GM12878 (cell line): ENCODE data around the gene GLS. TPM values are rescaled to one million over a fixed set of nuclear protein-coding genes. Genes with fewer than 3 reads are reported as not detected.

Source experiments
- CBX5 ChIP-seq: sonication (generic); IDR thresholded peaks from 2 replicates; pipeline ENCODE4 v1.6.1; 2016; ENCODE audit warnings: low read depth, moderate library complexity, mild to moderate bottlenecking, inconsistent platforms
- CREB1 ChIP-seq: IDR thresholded peaks from 2 replicates; pipeline ENCODE4 v1.6.1; 2012; ENCODE audit warnings: low read depth, mild to moderate bottlenecking, inconsistent platforms
- CREM ChIP-seq: IDR thresholded peaks from 2 replicates; pipeline ENCODE4 v1.6.1; 2014; ENCODE audit warnings: antibody characterized with exemption, low read depth
- GABPA ChIP-seq: IDR thresholded peaks from 2 replicates; pipeline ENCODE4 v1.6.1; 2014; ENCODE audit warnings: antibody characterized with exemption, low read depth, mild to moderate bottlenecking, inconsistent platforms
- HDGF ChIP-seq: fragments of 450-650 bp; IDR thresholded peaks from 2 replicates; pipeline ENCODE4 v1.6.1; 2016; ENCODE audit warnings: antibody characterized with exemption
- IKZF2 ChIP-seq, 2 experiments: fragments of 450-650 bp; IDR thresholded peaks; 2 replicates each; pipeline ENCODE4 v1.6.1; 2017; ENCODE audit warnings: mild to moderate bottlenecking in 2 of 2, moderate library complexity in 2 of 2
- IRF4 ChIP-seq: IDR thresholded peaks from 2 replicates; pipeline ENCODE4 v1.6.1; 2011; ENCODE audit warnings: low read depth, low read length
- JUNB ChIP-seq: IDR thresholded peaks from 2 replicates; pipeline ENCODE4 v1.6.1; 2016; ENCODE audit warnings: antibody characterized with exemption, mild to moderate bottlenecking
- MTA2 ChIP-seq: fragments of 450-650 bp; IDR thresholded peaks from 2 replicates; pipeline ENCODE4 v1.6.1; 2016; ENCODE audit warnings: low read depth, mild to moderate bottlenecking, moderate library complexity
- MXI1 ChIP-seq: fragments of 150-350 bp; IDR thresholded peaks from 2 replicates; pipeline ENCODE4 v1.6.1; 2011; ENCODE audit warnings: low read depth, mild to moderate bottlenecking, inconsistent platforms, low read length, improper control_type of control experiment
- MYC ChIP-seq: IDR thresholded peaks from 2 replicates; pipeline ENCODE4 v1.6.1; 2011; ENCODE audit warnings: mild to moderate bottlenecking, low read length, moderate library complexity, inconsistent platforms; ENCODE audit not compliant: insufficient read depth, insufficient replicate concordance, insufficient read length, severe bottlenecking
- POLR2AphosphoS2 ChIP-seq: IDR thresholded peaks from 2 replicates; pipeline ENCODE4 v1.6.1; 2011; ENCODE audit warnings: low read depth, mild to moderate bottlenecking, low read length, improper control_type of control experiment, moderate library complexity
- SPI1 ChIP-seq: IDR thresholded peaks from 2 replicates; pipeline ENCODE4 v1.6.1; 2011; ENCODE audit warnings: low read depth, mild to moderate bottlenecking, low read length, moderate library complexity, borderline replicate concordance; ENCODE audit not compliant: insufficient read depth
- STAT3 ChIP-seq: IDR thresholded peaks from 2 replicates; pipeline ENCODE4 v1.6.1; 2011; ENCODE audit warnings: low read depth, low read length, improper control_type of control experiment
- SUZ12 ChIP-seq: fragments of 200-600 bp; sonication (generic); IDR thresholded peaks from one replicate; pipeline ENCODE4 v1.6.1; 2018; ENCODE audit warnings: antibody characterized with exemption, mild to moderate bottlenecking; ENCODE audit not compliant: unreplicated experiment
- TCF12 ChIP-seq: IDR thresholded peaks from 2 replicates; pipeline ENCODE4 v1.6.1; 2011; ENCODE audit warnings: low read depth, mild to moderate bottlenecking, low read length
- ZNF274 ChIP-seq: IDR thresholded peaks from one replicate; pipeline ENCODE4 v1.8.0; 2011; ENCODE audit not compliant: insufficient read length, insufficient read depth
- ZSCAN29 ChIP-seq: fragments of 450-650 bp; IDR thresholded peaks from 2 replicates; pipeline ENCODE4 v1.6.1; 2017; ENCODE audit warnings: mild to moderate bottlenecking, moderate library complexity
- polyA plus RNA-seq, 11 experiments: library from polyadenylated mRNA; depleted of rRNA in 4 of 11; unstranded in 6 of 11; stranded (reverse) in 5 of 11; fragments of >200 nt; fragmentation: Nextera tagmentation in 4 of 11; fragmentation: Illumina TruSeq in 1 of 11; extraction: Ambion mirVana in 4 of 11; extraction: Trizol in 1 of 11; gene quantifications; 1 replicate in 1 of 11; 2 replicates in 10 of 11; pipeline versions ENCODE4 v1.2.1 to v1.2.3, GENCODE V29; 2011 to 2016; ENCODE audit warnings: inconsistent platforms in 2 of 11, missing spikeins in 2 of 11, low read depth in 1 of 11
- total RNA-seq, 4 experiments: library from RNA; depleted of rRNA in 3 of 4; stranded (reverse); fragments of >200 nt in 3 of 4; fragmentation: Illumina TruSeq in 1 of 4; extraction: Trizol in 1 of 4; gene quantifications; 2 replicates each; pipeline versions ENCODE4 v1.2.1 to v1.2.3, GENCODE V29; 2013 to 2021
- TF ChIP-seq, protein P1 (sequence below): IDR thresholded peaks from 2 replicates; pipeline ENCODE4 v1.6.1; 2011; ENCODE audit warnings: mild to moderate bottlenecking, low read depth, low read length, moderate library complexity; ENCODE audit not compliant: insufficient replicate concordance
- TF ChIP-seq, protein P2 (sequence below): fragments of 450-650 bp; conservative IDR thresholded peaks from 2 replicates; pipeline ENCODE4 v1.6.1; 2017; ENCODE audit warnings: mild to moderate bottlenecking, moderate library complexity
- TF ChIP-seq, protein P3 (sequence below): IDR thresholded peaks from 2 replicates; pipeline ENCODE4 v1.6.1; 2012; ENCODE audit warnings: low read depth, low read length, improper control_type of control experiment
- TF ChIP-seq, protein P4 (sequence below): IDR thresholded peaks from 2 replicates; pipeline ENCODE4 v1.6.1; 2012; ENCODE audit warnings: low read depth, low read length, improper control_type of control experiment
- TF ChIP-seq, protein P5 (sequence below): fragments of 450-650 bp; IDR thresholded peaks from 2 replicates; pipeline ENCODE4 v1.6.1; 2018; ENCODE audit warnings: borderline replicate concordance, mild to moderate bottlenecking; ENCODE audit not compliant: partially characterized antibody

GLS gene
- total and polyA plus RNA-seq, 10 of the 15 experiments (the other 5 are each of a cell fraction or from before 2014, with no cell fraction given): 15.7 to 145 (median 70.8) TPM

DNA sequence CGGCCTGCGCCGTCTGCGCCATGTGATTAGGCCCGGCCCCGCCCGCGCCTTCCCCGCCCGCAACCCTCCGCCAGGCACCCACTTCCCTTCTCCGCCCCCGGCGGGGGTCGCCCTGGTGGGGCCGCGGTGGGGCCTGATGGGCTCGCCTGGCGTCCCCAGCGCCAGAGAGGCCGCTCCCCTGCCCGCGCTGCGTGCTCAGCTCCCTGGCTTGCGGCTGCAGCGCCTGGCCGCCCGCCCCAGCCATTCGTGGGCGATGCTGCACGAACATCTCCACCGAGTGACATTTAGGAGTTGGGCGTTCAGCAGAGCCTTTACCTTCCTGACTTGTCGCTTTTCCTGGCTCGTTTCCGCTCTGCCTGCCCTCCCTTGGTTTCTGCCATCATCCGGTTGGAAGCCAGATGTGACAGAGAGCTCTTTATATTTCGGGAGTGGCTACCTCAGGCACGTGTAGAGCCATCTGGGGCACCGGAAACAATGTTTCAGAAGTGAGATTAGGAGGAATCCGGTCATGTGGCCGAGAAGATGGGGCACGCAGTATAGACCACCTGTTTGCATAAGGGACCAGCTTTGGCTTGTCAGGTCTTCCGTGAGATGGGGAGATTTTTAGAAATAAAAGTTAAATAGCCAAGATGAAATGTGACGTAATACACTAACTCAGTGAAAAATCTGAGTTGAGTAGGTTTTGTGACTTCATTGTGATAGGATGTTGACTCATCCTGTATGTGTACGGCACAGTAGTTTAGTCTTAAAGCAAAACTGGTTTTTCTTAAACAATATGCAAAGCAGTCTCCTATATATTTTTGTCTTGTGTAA is 1.2 kb downstream of the GLS start (continued):
- TF ChIP-seq, protein P1, sequence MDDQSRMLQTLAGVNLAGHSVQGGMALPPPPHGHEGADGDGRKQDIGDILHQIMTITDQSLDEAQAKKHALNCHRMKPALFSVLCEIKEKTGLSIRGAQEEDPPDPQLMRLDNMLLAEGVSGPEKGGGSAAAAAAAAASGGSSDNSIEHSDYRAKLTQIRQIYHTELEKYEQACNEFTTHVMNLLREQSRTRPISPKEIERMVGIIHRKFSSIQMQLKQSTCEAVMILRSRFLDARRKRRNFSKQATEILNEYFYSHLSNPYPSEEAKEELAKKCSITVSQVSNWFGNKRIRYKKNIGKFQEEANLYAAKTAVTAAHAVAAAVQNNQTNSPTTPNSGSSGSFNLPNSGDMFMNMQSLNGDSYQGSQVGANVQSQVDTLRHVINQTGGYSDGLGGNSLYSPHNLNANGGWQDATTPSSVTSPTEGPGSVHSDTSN: peak; percentile 14
- TF ChIP-seq STAT3: 0 out of 2 replicates have a peak, but pooled peaks have one; percentile 12
- TF ChIP-seq MTA2: peak; percentile 48; the same call in 1 of the 2 replicates
- TF ChIP-seq HDGF: no peak
- TF ChIP-seq GABPA: peak; percentile 66
- TF ChIP-seq IRF4: peak; percentile 55
- TF ChIP-seq ZSCAN29: no peak
- TF ChIP-seq SUZ12: no peak
- no peak for TF ChIP-seq ZNF274
- peak; percentile 75; the same call in 1 of the 2 replicates for TF ChIP-seq POLR2AphosphoS2
- peak; percentile 91 for TF ChIP-seq CREM
- peak; percentile 73 to 76 for TF ChIP-seq IKZF2 (IDR thresholded peaks at IDR 0.05)
- TF ChIP-seq TCF12: peak; percentile 76
- TF ChIP-seq, protein P2, sequence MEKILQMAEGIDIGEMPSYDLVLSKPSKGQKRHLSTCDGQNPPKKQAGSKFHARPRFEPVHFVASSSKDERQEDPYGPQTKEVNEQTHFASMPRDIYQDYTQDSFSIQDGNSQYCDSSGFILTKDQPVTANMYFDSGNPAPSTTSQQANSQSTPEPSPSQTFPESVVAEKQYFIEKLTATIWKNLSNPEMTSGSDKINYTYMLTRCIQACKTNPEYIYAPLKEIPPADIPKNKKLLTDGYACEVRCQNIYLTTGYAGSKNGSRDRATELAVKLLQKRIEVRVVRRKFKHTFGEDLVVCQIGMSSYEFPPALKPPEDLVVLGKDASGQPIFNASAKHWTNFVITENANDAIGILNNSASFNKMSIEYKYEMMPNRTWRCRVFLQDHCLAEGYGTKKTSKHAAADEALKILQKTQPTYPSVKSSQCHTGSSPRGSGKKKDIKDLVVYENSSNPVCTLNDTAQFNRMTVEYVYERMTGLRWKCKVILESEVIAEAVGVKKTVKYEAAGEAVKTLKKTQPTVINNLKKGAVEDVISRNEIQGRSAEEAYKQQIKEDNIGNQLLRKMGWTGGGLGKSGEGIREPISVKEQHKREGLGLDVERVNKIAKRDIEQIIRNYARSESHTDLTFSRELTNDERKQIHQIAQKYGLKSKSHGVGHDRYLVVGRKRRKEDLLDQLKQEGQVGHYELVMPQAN: peak; percentile 77; the same call in 1 of the 2 replicates
- peak; percentile 43; the same call in 1 of the 2 replicates for TF ChIP-seq SPI1
- TF ChIP-seq, protein P3, sequence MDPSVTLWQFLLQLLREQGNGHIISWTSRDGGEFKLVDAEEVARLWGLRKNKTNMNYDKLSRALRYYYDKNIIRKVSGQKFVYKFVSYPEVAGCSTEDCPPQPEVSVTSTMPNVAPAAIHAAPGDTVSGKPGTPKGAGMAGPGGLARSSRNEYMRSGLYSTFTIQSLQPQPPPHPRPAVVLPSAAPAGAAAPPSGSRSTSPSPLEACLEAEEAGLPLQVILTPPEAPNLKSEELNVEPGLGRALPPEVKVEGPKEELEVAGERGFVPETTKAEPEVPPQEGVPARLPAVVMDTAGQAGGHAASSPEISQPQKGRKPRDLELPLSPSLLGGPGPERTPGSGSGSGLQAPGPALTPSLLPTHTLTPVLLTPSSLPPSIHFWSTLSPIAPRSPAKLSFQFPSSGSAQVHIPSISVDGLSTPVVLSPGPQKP: no peak
- peak; percentile 91 for TF ChIP-seq CREB1
- TF ChIP-seq, protein P4, sequence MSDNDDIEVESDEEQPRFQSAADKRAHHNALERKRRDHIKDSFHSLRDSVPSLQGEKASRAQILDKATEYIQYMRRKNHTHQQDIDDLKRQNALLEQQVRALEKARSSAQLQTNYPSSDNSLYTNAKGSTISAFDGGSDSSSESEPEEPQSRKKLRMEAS: peak; percentile 29
- TF ChIP-seq JUNB: peak; percentile 66; the same call in 1 of the 2 replicates
- TF ChIP-seq CBX5: 0 out of 2 replicates have a peak, but pooled peaks have one; percentile 50
- TF ChIP-seq MXI1: peak; percentile 38
- TF ChIP-seq MYC: peak; percentile 22
- TF ChIP-seq, protein P5, sequence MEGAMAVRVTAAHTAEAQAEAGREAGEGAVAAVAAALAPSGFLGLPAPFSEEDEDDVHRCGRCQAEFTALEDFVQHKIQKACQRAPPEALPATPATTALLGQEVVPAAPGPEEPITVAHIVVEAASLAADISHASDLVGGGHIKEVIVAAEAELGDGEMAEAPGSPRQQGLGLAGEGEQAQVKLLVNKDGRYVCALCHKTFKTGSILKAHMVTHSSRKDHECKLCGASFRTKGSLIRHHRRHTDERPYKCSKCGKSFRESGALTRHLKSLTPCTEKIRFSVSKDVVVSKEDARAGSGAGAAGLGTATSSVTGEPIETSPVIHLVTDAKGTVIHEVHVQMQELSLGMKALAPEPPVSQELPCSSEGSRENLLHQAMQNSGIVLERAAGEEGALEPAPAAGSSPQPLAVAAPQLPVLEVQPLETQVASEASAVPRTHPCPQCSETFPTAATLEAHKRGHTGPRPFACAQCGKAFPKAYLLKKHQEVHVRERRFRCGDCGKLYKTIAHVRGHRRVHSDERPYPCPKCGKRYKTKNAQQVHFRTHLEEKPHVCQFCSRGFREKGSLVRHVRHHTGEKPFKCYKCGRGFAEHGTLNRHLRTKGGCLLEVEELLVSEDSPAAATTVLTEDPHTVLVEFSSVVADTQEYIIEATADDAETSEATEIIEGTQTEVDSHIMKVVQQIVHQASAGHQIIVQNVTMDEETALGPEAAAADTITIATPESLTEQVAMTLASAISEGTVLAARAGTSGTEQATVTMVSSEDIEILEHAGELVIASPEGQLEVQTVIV: no peak
